Left lung (tissue), 10 donors: ENCODE data around the gene DCLRE1B. TPM values are rescaled to one million over a fixed set of nuclear protein-coding genes. Genes with fewer than 3 reads are reported as not detected.

ENCODE experiments used
- ATAC-seq: fragments of 200-7000 bp; cut with Tn5 transposase; one replicate; pipeline ENCODE4 v1.9.1; 2020; ENCODE audit warnings: moderate library complexity
- DNase-seq, 4 donors: peaks; one replicate each; pipeline ENCODE4 v3.0.0-alpha.2; 2013 to 2020
- H3K27ac ChIP-seq, 2 donors: fragments of 200-600 bp; sonication (generic) in 1 of 2; one replicate each; pipeline versions ENCODE4 v1.5.0 to v1.8.0; 2020 to 2021
- H3K27me3 ChIP-seq, 2 donors: fragments of 200-600 bp; sonication (generic) in 1 of 2; one replicate each; pipeline versions ENCODE4 v1.5.0 to v1.8.0; 2020 to 2021
- H3K36me3 ChIP-seq, 2 donors: fragments of 200-600 bp; sonication (generic) in 1 of 2; one replicate each; pipeline versions ENCODE4 v1.5.0 to v1.8.0; 2020 to 2021
- H3K4me1 ChIP-seq, 2 donors: fragments of 200-600 bp; one replicate each; pipeline ENCODE4 v1.8.0; 2021
- H3K4me3 ChIP-seq, 2 donors: fragments of 200-600 bp; sonication (generic) in 1 of 2; one replicate each; pipeline versions ENCODE4 v1.5.0 to v1.8.0; 2020 to 2021; ENCODE audit warnings: mild to moderate bottlenecking in 1 of 2
- H3K9me3 ChIP-seq, 2 donors: fragments of 200-600 bp; sonication (generic) in 1 of 2; one replicate each; pipeline versions ENCODE4 v1.5.0 to v1.8.0; 2020 to 2021
- CTCF ChIP-seq, 2 donors: fragments of 200-600 bp; sonication (generic) in 1 of 2; IDR thresholded peaks; one replicate each; pipeline versions ENCODE4 v1.5.0 to v1.8.0; 2021; ENCODE audit warnings: antibody characterized with exemption in 2 of 2
- intact Hi-C, 2 donors: fragments of 100-400 bp; cut with DNase I; formaldehyde crosslinking; loops; one replicate each; pipeline versions ENCODE4 v1.11.2 to v1.14.2; 2022
- polyA plus RNA-seq, 6 donors: library from polyadenylated mRNA; unstranded; fragments of 120-200 nt; gene quantifications; one replicate each; pipeline ENCODE4 v1.2.1, GENCODE V29; 2013; ENCODE audit not compliant: insufficient read length in 6 of 6
- total RNA-seq, 2 donors: library from RNA; stranded (reverse); fragmentation: NEBNext Ultra II Directional; extraction: Animal tissue kit (Norgen Biotek cat#: 25700); gene quantifications; one replicate each; pipeline ENCODE4 v1.2.1, GENCODE V29; 2021
- donor health status: DM: no; HTN: yes; CAD: no.
- donor health status: DM: no; HTN: no; CAD: no.

DCLRE1B gene
- total and polyA plus RNA-seq, 8 donors: 7.3 to 11.9 (median 9.8) TPM

GRCh38 chr1:113922957-113923356 lies 17.8 kb downstream of the DCLRE1B start:
- DNase-seq: no peak
- no peak overlapping the region for H3K4me3 ChIP-seq
- no peak for ATAC-seq
- H3K27me3 ChIP-seq: no peaks in the 10 kb centered on the region
- intact Hi-C loops: no loop called here
- no peaks in the 10 kb centered on the region for H3K9me3 ChIP-seq
- H3K36me3 ChIP-seq: no peaks in the 10 kb centered on the region
- H3K4me1 ChIP-seq: peaks cover 0 to 4% of the 10 kb centered on the region in 2 donors
- no peak overlapping the region for H3K27ac ChIP-seq
- no peak for TF ChIP-seq CTCF (IDR thresholded peaks at IDR 0.05)

- no peaks in the 10 kb centered on the region for H3K27me3 ChIP-seq
- H3K4me1 ChIP-seq: peaks cover 0 to 9% of the 10 kb centered on the region in 2 donors
- no peaks in the 10 kb centered on the region for H3K9me3 ChIP-seq
- no peak for ATAC-seq
- H3K4me3 ChIP-seq: no peak overlapping the region
- intact Hi-C loops: no loop called here
- TF ChIP-seq CTCF (IDR thresholded peaks at IDR 0.05): no peak
- DNase-seq: no peak
- H3K36me3 ChIP-seq: no peaks in the 10 kb centered on the region
- no peak overlapping the region for H3K27ac ChIP-seq
These were observed 19.3 kb downstream of the DCLRE1B start for GRCh38 chr1:113924473-113924872.

- DNase-seq: peak in 2 of 4 donors; percentile 31 to 33
- intact Hi-C loops: no loop called here
These were observed 23.2 kb downstream of the DCLRE1B start for GRCh38 chr1:113928187-113928930.

GRCh38 chr1:113928941-113929749 lies 24.0 kb downstream of the DCLRE1B start, which contains the start of gene HIPK1:
Gene HIPK1 (plus strand): TSS chr1:113929324.
- peak; percentile 95 to 99 (median 95) for DNase-seq
- Histone ChIP-seq H3K4me1 (peaks cover 17 to 47% of the 10 kb centered on the region in 2 donors), H3K27ac (peak within 1 kb of the TSS; percentile 94 to 95), H3K9me3 (no peaks in the 10 kb centered on the region), H3K27me3 (no peaks in the 10 kb centered on the region), H3K4me3 (peak within 1 kb of the TSS; percentile 71 to 93), H3K36me3 (no peaks in the 10 kb centered on the region)
- peak; percentile 91 for ATAC-seq
- intact Hi-C loops: no loop called here
- no peak for TF ChIP-seq CTCF (IDR thresholded peaks at IDR 0.05)

More at GRCh38 chr1:113928187-113928930, 23.2 kb downstream of the DCLRE1B start:
- Histone ChIP-seq H3K36me3 (no peaks in the 10 kb centered on the region), H3K27me3 (no peaks in the 10 kb centered on the region), H3K27ac (peak overlapping the region; percentile 94 to 95), H3K4me3 (peak overlapping the region; percentile 71 to 93), H3K4me1 (peaks cover 17 to 39% of the 10 kb centered on the region in 2 donors), H3K9me3 (no peaks in the 10 kb centered on the region)
- no peak for TF ChIP-seq CTCF (IDR thresholded peaks at IDR 0.05)
- ATAC-seq: peak; percentile 21
